A673 (cell line): ENCODE results near the gene TPRKB. TPM values are rescaled to one million over a fixed set of nuclear protein-coding genes. Genes with fewer than 3 reads are reported as not detected.
"Not testable (repeated sequence)": the region's sequence is repeated elsewhere in the genome, so short reads cannot be mapped to it uniquely, and the experiment has no call there.

ENCODE experiments used
- BruUV-seq: library from RNA; stranded (reverse); fragments of 400-500 nt; replicated peaks from 2 replicates; lab custom pipeline; 2021; lab: Mats Ljungman, UMichigan
- CTCF ChIA-PET: fragments of 300-600 bp; sonication (Branson Sonifier 250); formaldehyde crosslinking; loops from one replicate; lab custom pipeline; 2022; ENCODE audit warnings: antibody characterized with exemption; lab: Charles Lee
- POLR2A ChIA-PET: fragments of 300-600 bp; sonication (Branson Sonifier 250); formaldehyde crosslinking; loops from one replicate; lab custom pipeline; 2022; ENCODE audit warnings: antibody characterized with exemption; ENCODE audit not compliant: low non-redundant PET; lab: Charles Lee
- DNase-seq: peaks from one replicate; pipeline ENCODE4 v3.0.0-alpha.2; 2015; ENCODE audit warnings: low spot score
- H3K27ac ChIP-seq: fragments of 200-600 bp; sonication (generic); 2 replicates; pipeline ENCODE4 v1.5.1; 2016; ENCODE audit warnings: mixed run types, low read depth, mild to moderate bottlenecking, mixed read lengths, antibody characterized with exemption, low read length; ENCODE audit not compliant: poor library complexity, severe bottlenecking
- H3K27me3 ChIP-seq: fragments of 200-600 bp; sonication (generic); replicated peaks from 2 replicates; pipeline ENCODE4 v1.6.1; 2017; ENCODE audit warnings: mixed run types, low read depth, mild to moderate bottlenecking, mixed read lengths, antibody characterized with exemption, low read length; ENCODE audit not compliant: insufficient read depth, poor library complexity
- H3K36me3 ChIP-seq: fragments of 200-600 bp; sonication (generic); 2 replicates; pipeline ENCODE4 v1.6.1; 2016; ENCODE audit warnings: mixed run types, mild to moderate bottlenecking, mixed read lengths, antibody characterized with exemption, low read length; ENCODE audit not compliant: insufficient read depth, poor library complexity, severe bottlenecking
- H3K4me1 ChIP-seq: fragments of 200-600 bp; sonication (generic); 2 replicates; pipeline ENCODE4 v1.6.1; 2017; ENCODE audit warnings: mixed run types, mild to moderate bottlenecking, mixed read lengths, antibody characterized with exemption, low read length; ENCODE audit not compliant: insufficient read depth, poor library complexity, severe bottlenecking
- H3K4me3 ChIP-seq: fragments of 200-600 bp; sonication (generic); 2 replicates; pipeline ENCODE4 v1.5.1; 2016; ENCODE audit warnings: low read depth, mixed run types, mild to moderate bottlenecking, mixed read lengths, low read length; ENCODE audit not compliant: poor library complexity, severe bottlenecking
- H3K9me3 ChIP-seq: fragments of 200-600 bp; sonication (generic); 2 replicates; pipeline ENCODE4 v1.6.1; 2016; ENCODE audit warnings: mixed run types, low read depth, mild to moderate bottlenecking, mixed read lengths, antibody characterized with exemption, low read length; ENCODE audit not compliant: poor library complexity, severe bottlenecking
- EZH2 ChIP-seq: fragments of 200-600 bp; sonication (generic); IDR thresholded peaks from 2 replicates; pipeline ENCODE4 v1.6.1; 2017; ENCODE audit warnings: borderline replicate concordance, low read depth, mild to moderate bottlenecking, mixed read lengths, antibody characterized with exemption, low read length; ENCODE audit not compliant: poor library complexity, severe bottlenecking
- intact Hi-C: fragments of 100-400 bp; cut with micrococcal nuclease; formaldehyde crosslinking; loops from one replicate; pipeline ENCODE4 v1.10.0; 2022; ENCODE audit not compliant: unreplicated experiment
- total RNA-seq: library from RNA; stranded (reverse); gene quantifications from 2 replicates; pipeline ENCODE4 v1.2.3, GENCODE V29; 2021
- TF ChIP-seq, protein P1 (sequence below): fragments of 300-800, 200-600 bp; sonication (generic); conservative IDR thresholded peaks from 2 replicates; pipeline ENCODE4 v1.5.1; 2017; ENCODE audit warnings: low read depth, mild to moderate bottlenecking, antibody characterized with exemption, low read length, moderate library complexity, mixed read lengths

Gene TPRKB
- total RNA-seq, 1 experiment from 2014 or later, result 57.3 TPM

GRCh38 chr2:73698101-73698500 lies 39.0 kb downstream of the TPRKB start:
- Histone ChIP-seq H3K9me3 (no peaks in the 10 kb centered on the region), H3K4me1 (no peaks in the 10 kb centered on the region), H3K27me3 (no peaks in the 10 kb centered on the region), H3K36me3 (no peaks in the 10 kb centered on the region), H3K4me3 (no peak overlapping the region), H3K27ac (no peak overlapping the region)
- no peak for TF ChIP-seq EZH2
- TF ChIP-seq, protein P1, sequence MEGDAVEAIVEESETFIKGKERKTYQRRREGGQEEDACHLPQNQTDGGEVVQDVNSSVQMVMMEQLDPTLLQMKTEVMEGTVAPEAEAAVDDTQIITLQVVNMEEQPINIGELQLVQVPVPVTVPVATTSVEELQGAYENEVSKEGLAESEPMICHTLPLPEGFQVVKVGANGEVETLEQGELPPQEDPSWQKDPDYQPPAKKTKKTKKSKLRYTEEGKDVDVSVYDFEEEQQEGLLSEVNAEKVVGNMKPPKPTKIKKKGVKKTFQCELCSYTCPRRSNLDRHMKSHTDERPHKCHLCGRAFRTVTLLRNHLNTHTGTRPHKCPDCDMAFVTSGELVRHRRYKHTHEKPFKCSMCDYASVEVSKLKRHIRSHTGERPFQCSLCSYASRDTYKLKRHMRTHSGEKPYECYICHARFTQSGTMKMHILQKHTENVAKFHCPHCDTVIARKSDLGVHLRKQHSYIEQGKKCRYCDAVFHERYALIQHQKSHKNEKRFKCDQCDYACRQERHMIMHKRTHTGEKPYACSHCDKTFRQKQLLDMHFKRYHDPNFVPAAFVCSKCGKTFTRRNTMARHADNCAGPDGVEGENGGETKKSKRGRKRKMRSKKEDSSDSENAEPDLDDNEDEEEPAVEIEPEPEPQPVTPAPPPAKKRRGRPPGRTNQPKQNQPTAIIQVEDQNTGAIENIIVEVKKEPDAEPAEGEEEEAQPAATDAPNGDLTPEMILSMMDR, result no peak
- ChIA-PET POLR2A (no interaction called here), CTCF (no interaction called here)
- no peak for DNase-seq
- intact Hi-C loops, result no loop called here
- no TSS peak for BruUV-seq

DNA sequence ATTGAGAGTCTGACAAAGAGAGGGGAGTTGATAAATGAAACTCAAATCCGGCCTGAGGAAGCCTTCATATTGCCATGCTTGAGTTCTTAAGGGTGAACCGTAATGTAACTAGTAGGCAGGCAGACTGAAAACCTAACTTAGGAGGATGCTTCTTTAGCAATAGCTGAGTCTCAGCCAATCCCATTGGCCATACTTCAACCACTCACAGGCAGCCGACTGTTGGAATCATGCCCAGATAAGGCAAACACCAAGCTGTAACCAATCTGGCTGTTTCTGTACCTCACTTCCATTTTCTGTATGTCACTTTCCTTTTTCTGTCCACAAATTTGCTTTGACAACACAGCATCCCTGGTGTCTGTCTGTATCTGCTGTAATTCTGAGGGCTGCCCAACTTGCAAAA lies 39.5 kb downstream of the TPRKB start:
- POLR2A ChIA-PET, result no interaction called here
- DNase-seq, result peak; percentile 29
- Histone ChIP-seq H3K27ac (no peak overlapping the region), H3K4me1 (no peaks in the 10 kb centered on the region), H3K4me3 (no peak overlapping the region), H3K36me3 (no peaks in the 10 kb centered on the region), H3K27me3 (no peaks in the 10 kb centered on the region), H3K9me3 (no peaks in the 10 kb centered on the region)
- no TSS peak for BruUV-seq
- TF ChIP-seq, protein P1, result no peak
- no peak for TF ChIP-seq EZH2
- CTCF ChIA-PET, result no interaction called here
- intact Hi-C loops, result no loop called here

DNA sequence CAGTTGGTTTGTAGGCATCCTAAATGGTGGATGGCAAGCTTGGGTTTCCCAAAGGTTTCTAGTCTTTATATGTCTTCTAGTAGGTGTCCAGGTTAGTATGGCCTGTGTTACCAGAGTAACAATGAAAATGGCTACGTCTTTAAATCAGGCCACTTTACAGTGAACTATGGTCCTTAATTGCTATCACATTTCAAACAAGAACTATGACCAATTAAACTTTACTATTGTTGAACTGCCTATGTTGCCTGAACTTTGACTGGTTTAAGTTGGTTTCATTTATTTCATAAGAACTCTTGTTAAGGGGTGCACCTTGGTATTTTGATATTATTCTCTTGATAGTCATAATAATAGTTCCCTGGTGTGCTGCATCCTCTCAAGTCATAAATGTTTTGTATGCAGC lies 40.2 kb downstream of the TPRKB start:
- H3K9me3 ChIP-seq, H3K36me3 ChIP-seq, DNase-seq, POLR2A ChIA-PET, CTCF ChIA-PET, H3K27me3 ChIP-seq, H3K27ac ChIP-seq, BruUV-seq, intact Hi-C loops, H3K4me1 ChIP-seq, H3K4me3 ChIP-seq: not testable (repeated sequence)

DNA sequence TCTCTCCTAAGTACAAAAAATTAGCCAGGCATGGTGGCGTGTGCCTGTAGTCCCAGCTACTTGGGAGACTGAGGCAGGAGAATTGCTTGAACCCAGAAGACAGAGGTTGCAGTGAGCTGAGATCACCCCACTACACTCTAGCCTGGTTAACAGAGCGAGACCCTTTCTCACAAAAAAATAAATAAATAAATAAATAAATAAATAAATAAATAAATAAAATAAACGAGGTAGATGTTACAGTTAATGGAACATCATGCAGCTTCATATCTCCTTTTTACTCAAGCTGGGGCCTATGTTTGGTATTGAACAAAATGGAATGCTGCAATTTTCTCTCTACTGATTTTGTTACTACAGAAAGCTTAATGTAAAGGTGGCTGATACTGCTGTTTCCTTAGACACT lies 40.6 kb downstream of the TPRKB start:
- POLR2A ChIA-PET, BruUV-seq, CTCF ChIA-PET: not testable (repeated sequence)

More for the DNA sequence above, 40.6 kb downstream of the TPRKB start:
- H3K27me3 ChIP-seq, H3K4me1 ChIP-seq, DNase-seq, H3K36me3 ChIP-seq, H3K4me3 ChIP-seq, H3K9me3 ChIP-seq, intact Hi-C loops, H3K27ac ChIP-seq: not testable (repeated sequence)
